ENCODE data around the gene ARFGAP1. TPM values are rescaled to one million over a fixed set of nuclear protein-coding genes. Genes with fewer than 3 reads are reported as not detected.

The ARFGAP1 gene
- total RNA-seq, 1 donor from 2014 or later: 78.6 TPM

DNA sequence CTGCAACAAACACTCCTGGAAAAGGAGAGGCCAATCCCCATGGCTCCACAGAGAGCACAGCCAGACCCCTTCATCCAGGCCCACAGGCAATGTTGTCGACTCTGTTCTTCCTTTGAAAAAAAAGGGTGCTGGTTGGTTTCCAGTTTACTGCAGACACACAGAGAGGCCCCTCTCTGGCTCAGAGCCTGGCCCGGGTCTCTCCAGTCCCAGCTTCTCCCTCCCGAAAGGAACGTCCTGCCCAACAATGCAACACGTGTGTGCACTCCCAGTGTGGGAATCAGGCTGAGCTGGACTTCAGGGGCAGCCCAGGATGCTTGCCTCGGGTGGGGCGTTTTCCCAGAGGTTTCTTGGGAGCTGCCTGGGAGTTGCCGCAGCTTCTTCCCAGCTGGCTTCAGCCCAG lies 13.8 kb upstream of the ARFGAP1 start:
- H3K4me3 ChIP-seq (ENCODE audit: low read depth, low read length): no peak overlapping the region
- TF ChIP-seq, protein P1, sequence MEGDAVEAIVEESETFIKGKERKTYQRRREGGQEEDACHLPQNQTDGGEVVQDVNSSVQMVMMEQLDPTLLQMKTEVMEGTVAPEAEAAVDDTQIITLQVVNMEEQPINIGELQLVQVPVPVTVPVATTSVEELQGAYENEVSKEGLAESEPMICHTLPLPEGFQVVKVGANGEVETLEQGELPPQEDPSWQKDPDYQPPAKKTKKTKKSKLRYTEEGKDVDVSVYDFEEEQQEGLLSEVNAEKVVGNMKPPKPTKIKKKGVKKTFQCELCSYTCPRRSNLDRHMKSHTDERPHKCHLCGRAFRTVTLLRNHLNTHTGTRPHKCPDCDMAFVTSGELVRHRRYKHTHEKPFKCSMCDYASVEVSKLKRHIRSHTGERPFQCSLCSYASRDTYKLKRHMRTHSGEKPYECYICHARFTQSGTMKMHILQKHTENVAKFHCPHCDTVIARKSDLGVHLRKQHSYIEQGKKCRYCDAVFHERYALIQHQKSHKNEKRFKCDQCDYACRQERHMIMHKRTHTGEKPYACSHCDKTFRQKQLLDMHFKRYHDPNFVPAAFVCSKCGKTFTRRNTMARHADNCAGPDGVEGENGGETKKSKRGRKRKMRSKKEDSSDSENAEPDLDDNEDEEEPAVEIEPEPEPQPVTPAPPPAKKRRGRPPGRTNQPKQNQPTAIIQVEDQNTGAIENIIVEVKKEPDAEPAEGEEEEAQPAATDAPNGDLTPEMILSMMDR (conservative IDR thresholded peaks at IDR 0.05; ENCODE audit: low read depth, low read length): no peak
- no peak for DNase-seq (ENCODE audit: low read depth)

DNA sequence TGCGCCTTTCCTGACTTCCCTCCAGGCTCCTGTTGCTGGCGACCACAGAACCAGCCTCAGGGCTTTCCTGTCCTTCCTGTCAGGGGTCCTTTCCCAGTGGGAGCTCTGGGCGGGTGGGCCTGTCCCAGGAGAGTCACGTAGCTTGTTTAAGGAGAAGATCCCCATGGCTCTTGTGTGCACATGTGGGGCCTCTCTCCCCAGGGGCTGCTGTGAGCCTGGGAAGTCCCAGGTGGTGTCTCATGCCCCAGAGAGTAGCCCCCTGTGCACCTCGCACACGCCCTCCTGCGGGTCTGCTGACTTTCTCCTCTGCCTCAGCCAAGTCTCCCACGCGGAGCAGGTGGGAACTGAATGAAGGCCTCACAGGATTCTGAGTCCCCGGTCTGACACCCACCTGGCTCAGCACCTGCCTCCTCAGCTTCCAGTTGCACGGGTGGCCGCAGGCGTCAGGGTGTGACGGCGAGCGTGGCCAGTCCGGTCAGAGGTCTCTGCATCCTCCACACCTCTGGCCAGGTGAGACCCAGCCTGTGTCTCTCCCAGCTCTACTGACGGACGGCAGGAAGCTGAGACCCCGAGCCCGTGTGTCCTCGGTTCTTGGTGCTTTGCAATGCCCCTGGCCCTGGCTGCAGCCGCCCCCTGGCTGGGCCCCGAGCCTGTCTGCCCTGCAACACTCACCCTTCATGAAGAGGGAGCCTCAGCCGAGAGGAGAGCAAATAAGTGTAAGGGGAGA lies 12.7 kb upstream of the ARFGAP1 start:
- no peak overlapping the region for H3K4me3 ChIP-seq (ENCODE audit: low read depth, low read length)
- no peak for DNase-seq (ENCODE audit: low read depth)
- TF ChIP-seq, protein P1 (conservative IDR thresholded peaks at IDR 0.05; ENCODE audit: low read depth, low read length): no peak

DNA sequence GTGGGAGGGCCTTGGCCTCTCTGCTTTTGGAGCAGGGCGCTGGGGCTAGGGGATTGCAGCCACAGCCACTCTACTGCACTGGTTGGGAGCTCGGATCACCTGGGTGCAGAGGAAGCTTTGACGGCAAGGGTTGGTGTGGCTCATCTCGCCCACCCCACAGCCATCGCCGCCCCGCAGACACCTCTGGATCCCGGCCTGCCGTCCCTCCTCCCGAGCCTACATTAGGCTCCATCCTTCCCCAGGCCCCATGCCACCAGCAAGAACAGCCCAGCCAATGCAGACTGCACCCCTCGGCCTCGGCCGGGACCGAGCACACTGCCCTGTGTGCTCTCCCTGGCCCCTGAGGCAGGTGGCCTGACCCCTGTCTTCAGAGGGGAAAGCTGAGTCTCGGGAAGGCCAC lies 12.1 kb upstream of the ARFGAP1 start:
- no peak for DNase-seq (ENCODE audit: low read depth)
- TF ChIP-seq, protein P1 (conservative IDR thresholded peaks at IDR 0.05; ENCODE audit: low read depth, low read length): no peak
- no peak overlapping the region for H3K4me3 ChIP-seq (ENCODE audit: low read depth, low read length)

DNA sequence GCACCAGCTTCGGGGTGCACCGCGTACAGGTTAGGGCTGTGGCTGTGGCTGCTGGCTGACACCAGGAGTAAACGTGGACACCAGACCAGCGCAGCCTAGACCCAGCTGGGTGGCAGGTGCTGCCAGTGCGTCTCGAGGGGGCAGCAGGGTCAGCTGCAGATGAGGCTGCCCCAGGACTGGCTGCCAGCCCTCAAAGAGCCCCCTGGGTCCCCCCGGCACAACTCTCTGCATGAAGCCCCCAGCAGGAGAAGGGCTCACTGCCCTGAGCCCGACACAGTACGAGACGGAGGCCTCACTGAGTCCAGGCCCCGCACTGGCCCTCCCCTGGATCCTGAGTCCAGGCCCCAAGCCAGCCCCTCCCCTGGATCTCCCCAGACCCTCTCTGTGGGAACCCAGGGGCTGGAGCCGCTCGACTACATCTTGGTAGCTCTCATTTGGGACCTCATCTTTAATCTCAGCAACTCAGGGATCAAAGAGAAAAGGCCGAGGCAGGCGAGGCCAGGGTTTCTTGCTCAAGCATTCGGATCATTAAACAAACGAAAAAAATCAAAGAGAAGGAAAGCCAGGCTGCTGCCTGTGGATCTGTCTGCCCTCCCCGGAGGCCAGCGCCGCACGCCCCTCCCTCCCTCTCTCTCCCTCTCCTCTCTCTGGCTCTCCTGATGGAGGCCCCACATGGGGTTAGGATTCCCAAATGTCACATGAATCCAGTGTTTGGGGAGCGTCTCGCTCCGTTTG lies 11.4 kb upstream of the ARFGAP1 start:
- TF ChIP-seq, protein P1 (conservative IDR thresholded peaks at IDR 0.05; ENCODE audit: low read depth, low read length): no peak

DNA sequence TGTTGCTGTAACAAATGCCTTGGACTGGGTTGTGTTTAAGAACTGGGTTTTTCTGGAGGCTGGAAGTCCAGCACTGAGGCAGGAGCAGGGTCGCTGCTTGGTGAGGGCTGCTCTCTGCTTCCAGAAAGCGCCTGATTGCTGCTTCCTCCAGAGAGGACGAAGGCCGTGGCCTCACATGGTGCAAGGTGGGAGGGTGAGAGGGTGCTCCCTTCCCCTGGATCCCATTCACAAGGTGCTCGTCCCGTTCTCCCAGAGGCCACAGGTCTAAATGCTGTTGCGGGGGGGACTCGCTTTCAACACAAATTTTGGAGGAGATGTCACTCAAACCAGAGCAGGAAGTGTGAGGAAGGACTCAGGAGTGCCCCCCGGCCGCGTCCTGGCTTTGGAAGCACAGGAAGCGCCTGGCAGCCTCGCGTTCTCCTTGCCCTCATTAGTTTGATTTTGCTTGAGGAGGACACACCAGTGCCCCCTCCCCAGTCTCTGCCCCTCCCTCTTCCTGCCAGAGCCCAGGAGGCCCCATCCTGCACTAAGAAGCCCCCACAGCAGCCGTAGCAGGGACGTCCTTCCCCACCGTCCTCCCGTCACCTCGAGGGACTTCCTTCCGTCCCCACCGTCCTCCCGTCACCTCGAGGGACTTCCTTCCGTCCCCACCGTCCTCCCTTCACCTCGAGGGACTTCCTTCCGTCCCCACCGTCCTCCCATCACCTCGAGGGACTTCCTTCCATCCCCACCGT lies 10.7 kb upstream of the ARFGAP1 start:
- DNase-seq (ENCODE audit: low read depth): no peak
- TF ChIP-seq, protein P1 (conservative IDR thresholded peaks at IDR 0.05; ENCODE audit: low read depth, low read length): no peak
- no peak overlapping the region for H3K4me3 ChIP-seq (ENCODE audit: low read depth, low read length)

More for the DNA sequence above, 11.4 kb upstream of the ARFGAP1 start:
- DNase-seq (ENCODE audit: low read depth): no peak
- no peak overlapping the region for H3K4me3 ChIP-seq (ENCODE audit: low read depth, low read length)

DNA sequence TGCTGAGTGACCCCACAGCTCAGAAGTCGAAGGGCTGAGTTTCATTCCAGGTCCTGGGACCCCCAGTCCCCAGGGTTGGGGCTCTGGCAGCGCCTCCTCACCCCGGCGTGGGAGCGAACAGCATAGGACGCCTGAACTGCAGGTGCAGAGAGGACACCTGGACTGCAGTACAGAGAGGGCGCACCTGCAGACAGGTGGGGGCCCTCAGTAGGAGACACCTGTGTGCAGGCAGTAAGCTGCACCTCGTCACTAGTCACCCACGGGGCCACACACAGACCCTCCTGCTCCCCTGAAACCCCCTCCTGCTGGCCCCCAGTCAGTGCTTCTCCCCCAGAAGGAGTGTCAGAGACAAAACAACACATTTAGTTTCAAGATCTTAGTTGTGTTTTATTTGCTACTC lies 9.8 kb upstream of the ARFGAP1 start:
- no peak overlapping the region for H3K4me3 ChIP-seq (ENCODE audit: low read depth, low read length)
- TF ChIP-seq, protein P1 (conservative IDR thresholded peaks at IDR 0.05; ENCODE audit: low read depth, low read length): no peak
- DNase-seq (ENCODE audit: low read depth): no peak
